ENCODE results near the gene UNC50.

GRCh38 chr2:98572211-98572610 is 36.2 kb upstream of the UNC50 start:
- no peak for TF ChIP-seq CTCF (optimal IDR thresholded peaks at IDR 0.05 in 1 of 3, IDR thresholded peaks at IDR 0.05 in 1 of 3, conservative IDR thresholded peaks at IDR 0.05 in 1 of 3; ENCODE audit: extremely low read depth in 1 of 3, insufficient read depth in 2 of 3, low read length in 3 of 3)
- TF ChIP-seq EZH2 (IDR thresholded peaks at IDR 0.05; ENCODE audit: low read length), result no peak

Data from keratinocyte (primary cell).